ENCODE data around the gene ZFPM1. TPM values are rescaled to one million over a fixed set of nuclear protein-coding genes. Genes with fewer than 3 reads are reported as not detected.

The ZFPM1 gene
- polyA plus RNA-seq, 1 experiment = 0.22 TPM

GRCh38 chr16:88568710-88569613, 115.9 kb downstream of the ZFPM1 start:
- Histone ChIP-seq H3K27me3 (ENCODE audit: control insufficient read depth, insufficient read depth, low read length) (no peaks in the 10 kb centered on the region), H3K4me3 (ENCODE audit: low read depth, low read length) (peak overlapping the region; percentile 81), H3K36me3 (ENCODE audit: control insufficient read depth, insufficient read depth, low read length) (no peaks in the 10 kb centered on the region)
- TF ChIP-seq CTCF (IDR thresholded peaks at IDR 0.05; ENCODE audit: insufficient read depth, low read depth, low read length) = no peak
- no peak for DNase-seq (ENCODE audit: low read depth)
- POLR2A ChIA-PET = no interaction called here
- CTCF ChIA-PET = interaction anchor here (0.6 to 0.7 kb wide), 3 partner anchors 29 to 566 kb away, joined by 3 read pairs; no protein-coding TSS in a partner anchor

- no peaks in the 10 kb centered on the region; the same call in 1 of the 2 replicates for H3K36me3 ChIP-seq (ENCODE audit: control insufficient read depth, insufficient read depth, low read length)
- ChIA-PET POLR2A (interaction anchor here (0.6 to 0.7 kb wide), 3 partner anchors 117 to 561 kb away, joined by 3 to 6 read pairs (median 5); partner anchors contain the start of gene ZFPM1), CTCF (interaction anchor here (0.6 to 1.1 kb wide), 2 partner anchors 13 to 80 kb away, joined by 3 read pairs; no protein-coding TSS in a partner anchor)
- peak overlapping the region; percentile 81 for H3K4me3 ChIP-seq (ENCODE audit: low read depth, low read length)
- H3K27me3 ChIP-seq (ENCODE audit: control insufficient read depth, insufficient read depth, low read length) = no peaks in the 10 kb centered on the region
- no peak for TF ChIP-seq CTCF (IDR thresholded peaks at IDR 0.05; ENCODE audit: insufficient read depth, low read depth, low read length)
- no peak for DNase-seq (ENCODE audit: low read depth)
Observed at GRCh38 chr16:88569614-88569984, 116.5 kb downstream of the ZFPM1 start.

GRCh38 chr16:88569985-88570690, 117.1 kb downstream of the ZFPM1 start, which contains the start of gene ZC3H18:
Gene ZC3H18, plus strand, starts transcription at chr16:88570403. Its CDS starts 6,721 bp downstream, at chr16:88577124.
- H3K36me3 ChIP-seq (ENCODE audit: control insufficient read depth, insufficient read depth, low read length) = no peaks in the 10 kb centered on the region; the same call in 1 of the 2 replicates
- no peaks in the 10 kb centered on the region for H3K27me3 ChIP-seq (ENCODE audit: control insufficient read depth, insufficient read depth, low read length)
- CTCF ChIA-PET = interaction anchor here (0.6 to 1.6 kb wide), 4 partner anchors 13 to 587 kb away, joined by 3 to 4 read pairs (median 3); no protein-coding TSS in a partner anchor
- no peak for TF ChIP-seq CTCF (IDR thresholded peaks at IDR 0.05; ENCODE audit: insufficient read depth, low read depth, low read length)
- POLR2A ChIA-PET = interaction anchor here (0.6 to 0.7 kb wide), 3 partner anchors 117 to 561 kb away, joined by 3 to 6 read pairs (median 5); partner anchors contain the start of gene ZFPM1
- DNase-seq (ENCODE audit: low read depth) = peak; percentile 75
- peak within 1 kb of the TSS; percentile 88 for H3K4me3 ChIP-seq (ENCODE audit: low read depth, low read length)

- TF ChIP-seq CTCF (IDR thresholded peaks at IDR 0.05; ENCODE audit: insufficient read depth, low read depth, low read length) = no peak
- ChIA-PET CTCF (interaction anchor here (0.5 to 1.6 kb wide), 4 partner anchors 12 to 588 kb away, joined by 3 to 4 read pairs (median 3); no protein-coding TSS in a partner anchor), POLR2A (no interaction called here)
- H3K4me3 ChIP-seq (ENCODE audit: low read depth, low read length) = peak overlapping the region; percentile 88
- H3K27me3 ChIP-seq (ENCODE audit: control insufficient read depth, insufficient read depth, low read length) = no peaks in the 10 kb centered on the region
- no peaks in the 10 kb centered on the region; the same call in 1 of the 2 replicates for H3K36me3 ChIP-seq (ENCODE audit: control insufficient read depth, insufficient read depth, low read length)
- DNase-seq (ENCODE audit: low read depth) = no peak
Observed at GRCh38 chr16:88570691-88571092, 117.6 kb downstream of the ZFPM1 start.
